SH-SY5Y (cell line): Measurements from ENCODE around the gene DEAF1.

Experiments used
- GATA2 ChIP-seq: IDR thresholded peaks from 2 replicates; pipeline ENCODE4 v1.6.1; 2011; ENCODE audit warnings: mild to moderate bottlenecking, low read depth, low read length
- GATA3 ChIP-seq: IDR thresholded peaks from 2 replicates; pipeline ENCODE4 v1.6.1; 2011; ENCODE audit warnings: low read depth, mild to moderate bottlenecking, low read length, moderate library complexity

- TF ChIP-seq GATA2: no peak
- TF ChIP-seq GATA3: no peak
Observed at GRCh38 chr11:674406-674805, 20.6 kb downstream of the DEAF1 start.
